Stimulated activated CD4-positive, alpha-beta T cell treated with anti-CD3 and anti-CD28 coated beads, TNF-alpha, amount 100 ng/mL, for 4 hours (primary cell): ENCODE data around the gene LRFN3.
"Not testable (repeated sequence)": the region's sequence is repeated elsewhere in the genome, so short reads cannot be mapped to it uniquely, and the experiment has no call there.

Experiments
- DNase-seq, 3 experiments: peaks; one replicate each; pipeline ENCODE4 v3.0.0-alpha.2; 2020; ENCODE audit warnings: low read depth in 3 of 3

Gene LRFN3

DNA sequence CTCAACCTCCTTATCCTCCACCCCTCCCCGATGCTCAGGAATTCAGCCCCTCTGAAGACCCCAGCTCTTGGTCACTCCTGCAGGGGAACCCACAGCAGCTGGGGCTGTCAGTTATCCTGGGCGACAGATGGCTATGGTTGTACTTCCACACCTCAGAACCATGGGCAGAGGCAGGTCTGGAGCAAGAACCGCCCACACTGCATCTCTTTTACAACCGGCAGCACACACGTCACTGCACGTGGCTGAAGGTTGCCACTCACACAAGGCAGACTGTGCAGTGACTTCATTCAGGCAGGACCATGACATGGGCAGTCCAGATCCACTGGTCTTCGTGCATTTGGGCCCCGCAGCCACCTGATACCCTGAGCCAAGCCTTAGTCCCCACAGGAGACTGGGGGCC, 37.3 kb downstream of the LRFN3 start:
- no peak for DNase-seq

DNA sequence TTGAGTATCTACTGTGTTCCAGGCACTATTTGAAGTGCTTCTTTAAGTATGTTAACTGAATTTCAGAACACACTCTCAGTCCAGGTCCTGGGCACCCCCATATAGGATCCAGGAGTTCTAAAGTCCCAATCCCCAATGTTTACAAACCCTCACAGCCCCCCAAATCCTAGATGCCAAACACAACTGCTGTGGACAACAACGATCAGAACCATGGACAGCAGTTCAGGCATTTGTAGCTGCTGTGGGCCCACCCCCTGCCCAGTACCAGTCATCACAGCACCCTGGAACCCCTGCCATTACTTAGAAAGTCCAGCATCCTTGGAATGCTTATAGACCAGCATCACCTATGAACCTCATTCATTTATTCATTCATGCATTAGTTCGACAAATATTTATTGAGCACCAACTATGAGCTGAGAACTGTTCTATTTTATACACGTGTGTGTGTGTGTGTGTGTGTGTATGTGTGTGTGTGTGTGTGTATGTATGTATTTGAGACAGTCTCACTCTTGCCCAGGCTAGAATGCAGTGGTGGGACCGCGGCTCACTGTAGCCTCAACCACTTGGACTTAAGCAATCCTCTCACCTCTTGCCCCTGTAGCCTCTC, 39.5 kb downstream of the LRFN3 start:
- no peak for DNase-seq

DNA sequence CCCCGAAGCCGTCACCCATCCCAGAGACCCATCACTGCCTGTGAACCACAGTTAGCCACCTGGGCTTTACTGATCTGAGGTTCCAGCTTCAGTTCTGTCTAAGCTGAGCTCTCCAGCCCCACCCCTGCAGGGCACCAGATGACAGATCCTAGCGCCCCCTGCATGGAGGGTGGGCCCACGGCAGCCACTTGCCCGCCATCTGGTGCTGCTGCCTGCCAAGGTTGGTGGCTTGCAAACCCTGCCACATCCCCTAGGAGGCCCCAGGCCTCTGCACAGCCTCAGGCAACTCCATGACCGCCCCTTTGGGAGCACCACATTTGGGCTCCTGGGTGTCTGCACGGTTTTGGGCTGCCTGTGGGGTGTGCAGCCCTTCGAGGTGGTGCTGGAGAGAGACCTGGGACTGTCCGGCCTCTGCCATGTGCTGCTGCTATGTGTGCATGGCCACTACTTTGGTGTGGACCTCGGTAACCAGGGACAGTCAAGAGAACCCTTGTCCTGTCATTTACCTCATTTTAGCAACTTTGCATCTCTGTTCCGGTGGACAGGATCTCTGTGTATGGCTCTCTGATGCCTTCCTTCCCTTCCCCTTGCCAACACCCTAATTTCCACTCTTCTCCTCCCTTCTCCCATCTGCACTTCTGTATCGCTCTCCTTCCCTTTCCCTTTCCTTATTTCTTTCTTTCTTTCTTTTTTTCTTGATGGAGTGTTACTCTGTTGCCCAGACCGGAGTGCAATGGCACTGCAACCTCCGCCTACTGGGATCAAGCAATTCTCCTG, 41.5 kb downstream of the LRFN3 start:
- DNase-seq: no peak

DNA sequence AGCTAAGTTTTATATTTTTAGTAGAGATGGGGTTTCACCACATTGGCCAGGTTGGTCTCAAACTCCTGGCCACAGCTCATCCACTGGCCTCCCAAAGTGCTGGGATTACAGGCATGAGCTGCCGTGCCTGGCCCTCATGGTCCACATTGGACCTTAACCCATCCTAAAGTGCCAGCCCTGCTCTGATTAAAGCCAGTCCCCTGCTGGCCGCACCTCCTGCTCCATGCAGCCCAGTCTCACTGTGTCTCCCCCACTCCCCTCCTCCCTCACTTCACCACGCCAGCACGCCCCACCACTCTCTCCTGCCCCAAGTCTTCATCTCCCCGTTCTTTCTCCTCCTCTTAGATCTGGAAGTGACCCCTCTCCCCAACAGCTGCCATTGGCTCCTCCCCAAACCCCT, 42.1 kb downstream of the LRFN3 start:
- no peak for DNase-seq

DNA sequence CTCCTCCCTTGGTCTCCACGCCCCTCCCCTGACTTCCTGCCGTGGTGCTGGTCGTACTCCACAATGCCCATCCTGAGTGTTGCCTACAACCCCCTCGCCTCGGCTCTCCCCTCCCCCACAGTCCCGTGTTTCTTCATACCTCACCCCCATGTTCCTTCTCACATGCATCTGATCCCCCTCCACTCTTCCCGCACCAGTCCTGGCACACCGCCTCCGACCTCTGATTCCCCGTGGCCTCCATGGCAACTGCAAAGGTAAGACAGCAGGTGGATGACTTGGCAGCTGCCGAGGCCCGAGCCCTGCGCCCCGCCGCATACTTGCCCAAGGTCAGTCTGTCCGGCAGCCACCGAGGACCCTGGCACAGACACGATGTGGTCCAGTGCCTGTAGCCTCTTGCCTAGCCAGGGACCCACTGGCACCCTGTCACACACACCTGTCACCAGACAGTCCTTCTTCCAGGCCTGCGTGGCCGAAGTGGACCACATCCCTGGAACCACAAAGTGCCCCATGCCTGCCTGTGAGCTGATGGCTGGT, 42.7 kb downstream of the LRFN3 start:
- no peak for DNase-seq

DNA sequence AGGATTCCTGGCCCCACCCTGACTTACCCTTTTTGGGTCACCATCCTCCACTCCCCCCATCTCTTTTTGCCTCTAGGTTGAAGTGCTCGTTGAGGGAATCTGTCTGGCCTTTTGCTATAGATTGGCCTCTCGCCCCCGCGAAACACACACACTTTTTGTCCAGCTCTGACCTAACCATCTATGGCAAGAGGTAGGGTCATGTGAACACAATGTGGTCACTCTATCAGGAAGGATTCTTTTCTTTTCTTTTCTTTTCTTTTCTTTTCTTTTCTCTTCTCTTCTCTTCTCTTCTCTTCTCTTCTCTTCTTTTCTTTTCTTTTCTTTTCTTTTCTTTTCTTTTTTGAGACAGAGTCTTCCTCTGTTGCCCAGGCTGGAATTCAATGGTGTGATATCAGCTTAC, 44.8 kb downstream of the LRFN3 start:
- DNase-seq: not testable (repeated sequence)

DNA sequence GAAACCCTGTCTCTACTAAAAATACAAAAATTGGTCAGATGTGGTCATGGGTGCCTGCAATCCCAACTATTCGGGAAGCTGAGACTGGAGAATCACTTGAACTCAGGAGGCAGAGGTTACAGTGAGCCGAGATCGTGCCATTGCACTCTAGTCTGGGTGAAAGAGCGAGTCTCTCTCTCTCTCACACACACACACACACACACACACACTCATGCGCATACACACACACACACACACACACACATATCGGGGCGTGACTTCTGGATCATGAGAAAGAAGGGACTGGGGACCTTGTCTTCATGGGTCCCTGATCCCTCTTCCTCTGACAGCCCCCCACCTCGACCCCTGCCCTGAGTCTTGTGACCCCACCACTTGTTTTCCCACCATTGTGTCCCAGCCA, 47.0 kb downstream of the LRFN3 start:
- DNase-seq: no peak

DNA sequence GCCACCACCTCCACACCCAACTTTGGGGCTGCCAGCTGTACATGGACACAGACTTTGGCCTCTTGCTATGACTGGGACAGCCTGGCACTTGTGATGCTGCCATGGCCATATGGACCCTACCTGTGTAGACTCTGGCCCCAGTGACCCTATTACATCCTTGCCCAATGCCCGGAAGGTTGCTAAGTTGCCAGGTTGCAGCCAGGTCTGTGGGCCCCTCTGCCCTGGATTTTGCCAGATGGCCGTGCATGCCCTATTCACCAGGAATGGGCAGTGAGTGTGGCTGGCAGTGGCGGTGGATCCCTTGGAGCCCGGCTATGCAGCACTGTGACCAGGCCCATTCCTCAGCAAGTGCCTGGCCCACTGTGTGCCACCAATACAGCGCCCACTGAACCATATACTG, 49.9 kb downstream of the LRFN3 start:
- no peak for DNase-seq

DNA sequence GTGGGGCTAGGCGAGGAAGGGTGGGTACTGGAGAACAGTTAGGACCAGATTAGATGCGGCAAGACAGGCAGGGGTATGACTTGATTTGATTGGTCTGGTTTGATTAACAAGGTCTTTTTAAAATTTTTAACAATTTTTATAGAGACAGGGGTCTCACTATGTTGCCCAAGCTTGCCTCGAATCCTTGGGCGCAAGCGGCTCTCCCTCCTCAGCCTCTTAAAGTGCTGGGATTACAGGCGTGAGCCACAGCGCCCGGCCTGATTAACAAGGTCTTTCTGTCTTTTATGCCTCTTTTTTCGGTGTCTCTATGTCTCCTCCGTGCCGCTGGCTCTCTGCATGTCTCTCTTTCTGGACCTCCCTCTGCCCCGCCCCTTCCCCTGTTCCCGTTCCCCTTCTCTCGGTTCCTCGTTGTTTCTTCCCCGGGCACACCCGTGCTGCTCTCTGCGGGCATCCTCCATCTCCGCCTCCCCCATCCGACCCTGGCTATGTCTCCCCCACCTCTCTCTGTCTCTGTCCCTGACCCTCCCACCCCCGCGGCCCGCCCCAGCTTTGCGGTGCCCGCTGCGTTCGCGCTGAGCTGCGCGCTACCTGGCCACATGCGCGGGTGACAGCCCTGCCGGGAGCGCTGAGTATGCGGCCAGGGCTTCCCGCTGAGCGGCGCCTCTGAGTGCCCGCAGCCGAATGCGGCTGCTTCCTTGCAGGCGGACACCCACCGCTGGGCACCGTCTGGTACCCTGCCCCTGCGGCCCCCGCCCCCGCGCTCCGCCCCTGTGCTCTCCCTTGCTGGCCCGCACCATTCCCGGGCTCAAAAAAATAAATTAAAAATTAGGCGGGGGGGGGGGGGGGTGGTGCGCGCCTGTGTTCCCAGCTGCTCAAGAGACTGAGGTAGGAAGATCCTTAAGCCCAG, 50.7 kb downstream of the LRFN3 start:
- DNase-seq: no peak

DNA sequence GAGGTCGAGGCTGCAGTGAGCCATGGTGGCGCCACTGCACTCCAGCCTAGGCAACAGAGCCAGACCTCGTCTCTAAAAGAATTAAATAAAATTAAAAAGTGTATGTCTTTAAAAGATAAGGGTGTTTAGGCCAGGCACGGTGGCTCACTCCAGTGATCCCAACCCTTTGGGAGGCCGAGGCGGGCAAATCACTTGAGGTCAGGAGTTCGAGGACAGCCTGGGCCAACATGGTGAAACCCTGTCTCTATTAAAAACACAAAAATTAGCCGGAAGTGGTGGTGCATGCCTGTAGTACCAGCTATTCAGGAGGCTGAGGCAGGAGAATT, 51.4 kb downstream of the LRFN3 start:
- no peak for DNase-seq

DNA sequence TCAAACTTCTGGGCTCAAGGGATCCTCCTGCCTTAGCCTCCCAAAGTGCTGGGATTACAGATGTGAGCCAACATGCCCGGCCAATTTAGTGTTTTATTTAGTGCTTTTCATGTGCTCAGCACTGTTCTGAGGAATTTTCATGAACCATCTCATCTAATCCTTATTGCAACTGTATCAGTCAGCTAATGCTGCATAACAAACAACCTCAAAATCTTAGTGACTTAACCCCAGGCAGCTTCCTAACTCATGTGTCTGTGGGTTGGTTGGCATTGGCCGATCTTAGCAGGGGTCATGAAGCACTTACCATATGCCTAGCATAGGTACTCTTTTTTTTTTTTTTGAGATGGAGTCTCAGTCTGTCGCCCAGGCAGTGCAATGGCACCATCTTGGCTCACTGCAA, 52.6 kb downstream of the LRFN3 start:
- no peak for DNase-seq

DNA sequence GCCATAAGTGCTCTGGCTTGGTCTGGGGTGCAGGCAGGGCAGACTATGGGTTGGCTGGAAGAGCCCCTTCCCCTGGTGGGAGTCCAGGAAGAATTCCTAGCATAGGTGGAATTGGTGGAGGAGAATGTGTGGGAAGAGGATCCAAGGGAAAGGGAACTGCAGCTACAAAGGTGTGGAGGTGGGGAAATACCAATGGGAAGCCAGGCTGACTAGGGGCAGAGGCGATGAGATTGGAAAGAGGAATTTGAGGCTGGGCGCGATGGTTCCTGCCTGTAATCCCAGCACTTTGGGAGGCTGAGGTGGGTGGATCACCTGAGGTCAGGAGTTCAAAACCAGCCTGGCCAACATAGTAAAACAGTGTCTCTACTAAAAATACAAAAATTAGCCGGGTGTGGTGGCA, 54.0 kb downstream of the LRFN3 start:
- no peak for DNase-seq

DNA sequence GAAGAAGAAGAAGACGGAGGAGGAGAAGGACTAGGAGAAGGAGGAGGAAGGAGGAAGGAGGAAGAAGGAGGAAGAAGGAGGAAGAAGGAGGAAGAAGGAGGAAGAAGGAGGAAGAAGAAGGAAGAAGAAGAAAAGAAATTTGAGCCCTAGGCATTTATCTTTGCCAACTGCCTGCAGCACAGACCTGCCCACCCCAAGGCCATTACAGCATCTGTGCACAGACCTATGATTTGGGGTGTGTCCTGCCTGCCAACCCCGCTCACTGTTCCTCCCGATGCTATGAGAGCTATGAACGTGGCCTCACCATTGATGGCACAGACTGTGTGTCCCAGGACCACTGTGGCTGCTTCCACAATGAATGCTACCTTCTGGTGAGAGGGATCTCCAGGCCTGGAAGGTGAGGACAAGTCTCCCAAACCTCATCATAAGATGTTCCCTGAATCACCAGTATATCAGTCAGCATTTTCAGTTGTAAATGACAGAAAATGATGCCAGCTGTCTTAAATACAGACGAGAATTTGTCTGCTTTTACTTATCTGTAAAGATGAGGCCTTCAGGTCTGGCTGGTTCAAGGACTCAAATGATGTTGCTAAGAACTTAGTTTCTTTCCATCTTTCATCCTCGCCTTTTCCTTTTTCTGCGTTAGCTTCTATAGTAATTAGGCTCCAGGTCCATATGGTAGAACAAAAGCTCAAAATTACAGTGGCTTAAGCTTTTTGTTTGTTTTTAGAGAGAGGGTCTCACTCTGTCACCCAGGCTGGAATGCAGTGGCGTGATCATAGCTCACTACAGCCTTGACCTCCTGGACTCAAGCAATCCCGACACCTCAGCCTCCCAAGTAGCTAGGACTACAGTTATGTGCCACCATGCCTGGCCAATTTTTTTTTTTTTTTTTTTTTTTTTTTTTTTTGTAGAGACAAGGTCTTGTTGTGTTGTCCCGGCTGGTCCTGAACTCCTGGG, 54.9 kb downstream of the LRFN3 start:
- no peak for DNase-seq

DNA sequence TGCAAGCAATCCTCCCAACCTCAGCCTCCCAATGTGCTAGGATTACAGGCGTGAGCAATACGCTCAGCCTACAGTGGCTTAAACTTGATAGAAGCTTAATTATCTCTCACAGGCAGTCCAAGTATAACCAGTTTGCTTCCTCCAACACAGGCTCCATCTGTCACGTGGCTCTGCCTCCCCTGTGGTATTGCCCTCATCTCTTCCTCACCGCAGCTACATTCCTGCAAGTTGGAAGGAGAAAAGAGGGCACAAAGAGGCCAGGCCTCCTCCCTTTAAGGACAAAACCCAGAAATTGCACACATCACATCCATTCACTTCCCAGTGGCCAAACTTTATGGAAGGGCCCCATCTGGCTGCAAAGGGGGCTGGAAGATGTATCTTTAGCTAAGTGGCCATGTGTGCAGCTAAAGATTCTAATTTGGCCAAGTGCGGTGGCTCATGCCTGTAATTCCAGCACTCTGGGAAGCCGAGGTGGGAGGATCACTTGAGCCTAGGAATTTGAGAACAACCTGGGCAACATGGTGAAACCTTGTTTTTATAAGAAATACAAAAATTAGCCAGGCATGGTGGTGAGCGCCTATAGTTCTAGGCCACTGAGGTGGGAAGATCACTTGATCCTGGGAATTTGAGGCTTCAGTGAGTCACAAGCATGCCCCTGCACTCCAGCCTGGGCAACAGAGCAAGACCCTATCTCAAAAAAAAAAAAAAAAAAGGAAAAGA, 55.7 kb downstream of the LRFN3 start:
- DNase-seq: no peak

DNA sequence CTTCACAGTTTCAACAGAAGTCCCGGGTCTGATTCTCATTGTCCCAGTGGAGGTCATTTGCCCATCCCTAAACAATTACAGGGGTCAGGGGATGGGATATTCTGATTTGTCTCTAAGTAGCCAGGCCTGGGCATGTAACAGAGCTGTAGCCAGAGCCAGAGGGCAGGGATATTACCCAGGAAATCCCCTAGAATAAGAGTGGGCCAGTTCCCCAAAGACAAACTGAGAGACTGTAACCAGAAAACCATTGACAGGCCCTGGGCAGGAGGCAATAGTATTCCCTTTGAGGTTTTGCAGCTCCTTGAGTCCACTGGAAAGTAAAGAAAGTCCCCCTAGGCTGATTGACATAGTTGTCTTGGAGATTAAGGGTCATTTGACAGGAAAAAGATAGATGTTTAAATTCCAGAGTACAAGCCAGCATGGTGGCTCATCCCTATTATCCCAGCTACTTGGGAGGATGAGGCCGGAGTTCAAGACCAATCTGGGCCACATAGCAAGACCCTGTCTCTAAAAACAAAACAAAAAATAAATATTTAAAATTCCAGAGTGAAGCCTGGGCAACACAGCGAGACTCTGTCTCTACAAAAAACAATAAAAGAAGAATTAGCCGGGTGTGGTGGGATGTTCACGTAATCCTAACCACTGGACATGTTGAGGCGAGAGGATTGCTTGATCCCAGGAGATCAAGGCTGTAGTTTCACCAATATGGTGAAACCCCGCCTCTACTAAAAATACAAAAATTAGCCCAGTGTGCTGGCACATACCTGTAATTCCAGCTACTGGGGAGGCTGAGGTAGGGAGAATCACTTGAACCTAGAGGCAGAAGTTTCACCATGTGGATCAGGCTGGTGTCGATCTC, 57.0 kb downstream of the LRFN3 start:
- no peak for DNase-seq

DNA sequence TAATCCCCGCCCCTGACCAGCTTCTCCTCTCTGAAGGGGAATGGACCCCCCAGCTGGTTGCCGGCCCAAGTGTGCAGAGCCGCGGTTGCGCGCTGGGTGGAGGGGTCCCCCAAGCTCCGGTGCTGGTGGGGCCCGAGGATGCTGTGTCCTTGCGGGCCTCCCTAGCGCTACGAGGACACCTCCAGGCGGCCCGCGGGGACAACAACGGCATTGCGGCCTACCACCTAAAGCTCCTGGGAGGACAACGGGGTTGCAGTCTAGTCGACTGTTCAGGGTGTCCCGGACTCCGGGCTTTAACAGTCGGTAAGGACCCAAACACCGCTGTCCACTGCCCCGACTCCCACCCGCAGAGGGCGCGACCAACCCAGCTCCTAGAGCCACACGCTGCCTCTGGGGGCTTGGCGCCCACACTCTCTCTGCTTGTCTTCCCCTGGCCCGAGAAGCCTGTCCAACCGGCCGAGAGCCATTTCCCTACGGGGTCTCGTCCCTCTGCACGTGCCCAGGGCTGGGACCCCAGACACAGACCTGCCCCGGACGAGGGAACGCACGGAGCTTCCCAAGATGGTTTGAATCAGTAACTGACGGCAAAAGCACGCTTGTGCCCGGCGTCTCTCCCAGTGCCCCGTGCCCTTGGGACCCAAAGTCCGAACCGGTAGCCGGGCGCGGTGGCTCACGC, 57.9 kb downstream of the LRFN3 start:
- no peak for DNase-seq
